ENCODE measurements around the gene TJP1. TPM values are rescaled to one million over a fixed set of nuclear protein-coding genes. Genes with fewer than 3 reads are reported as not detected.
"Not testable (repeated sequence)": the region's sequence is repeated elsewhere in the genome, so short reads cannot be mapped to it uniquely, and the experiment has no call there.

The TJP1 gene
- total RNA-seq, 1 donor from 2014 or later: 0.44 TPM

- no peak for ATAC-seq (ENCODE audit: low read depth)
- intact Hi-C loops (cut with micrococcal nuclease): no loop called here
- POLR2A ChIA-PET: no interaction called here
These were observed 156.7 kb downstream of the TJP1 start for GRCh38 chr15:29665444-29666003.

DNA sequence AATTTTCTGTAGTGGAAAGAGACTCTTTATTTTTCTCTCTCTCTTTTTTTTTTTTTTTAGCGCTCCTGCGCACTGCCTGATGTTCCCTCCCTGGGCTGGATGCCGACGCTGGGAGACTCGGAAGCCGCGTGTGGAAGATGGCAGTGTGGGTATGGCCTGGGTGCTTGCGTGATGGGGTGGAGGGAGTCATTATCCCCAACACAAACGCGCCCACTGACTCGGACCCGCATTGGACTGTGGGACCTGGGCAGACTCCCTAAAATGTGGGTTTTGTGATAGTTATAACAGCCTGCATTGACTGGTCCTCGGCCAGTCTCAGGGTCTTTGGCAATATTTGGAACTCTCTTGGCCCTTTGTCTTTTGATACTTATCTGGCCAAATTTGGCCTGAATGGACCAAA lies 157.9 kb downstream of the TJP1 start:
- intact Hi-C loops (cut with micrococcal nuclease): no loop called here
- no peak for ATAC-seq (ENCODE audit: low read depth)
- CTCF ChIA-PET: no interaction called here

More at GRCh38 chr15:29665444-29666003, 156.7 kb downstream of the TJP1 start:
- H3K4me3 Mint-ChIP-seq: no peak overlapping the region
- no peaks in the 10 kb centered on the region for H3K9me3 Mint-ChIP-seq
- peaks cover 6% of the 10 kb centered on the region for H3K27me3 Mint-ChIP-seq
- CTCF ChIA-PET: no interaction called here
- DNase-seq: no peak
- H3K36me3 Mint-ChIP-seq (ENCODE audit: low read depth): no peaks in the 10 kb centered on the region
- no peak for TF ChIP-seq CTCF (IDR thresholded peaks at IDR 0.05)
- no peaks in the 10 kb centered on the region for H3K4me1 Mint-ChIP-seq
- no peak overlapping the region for H3K27ac Mint-ChIP-seq

DNA sequence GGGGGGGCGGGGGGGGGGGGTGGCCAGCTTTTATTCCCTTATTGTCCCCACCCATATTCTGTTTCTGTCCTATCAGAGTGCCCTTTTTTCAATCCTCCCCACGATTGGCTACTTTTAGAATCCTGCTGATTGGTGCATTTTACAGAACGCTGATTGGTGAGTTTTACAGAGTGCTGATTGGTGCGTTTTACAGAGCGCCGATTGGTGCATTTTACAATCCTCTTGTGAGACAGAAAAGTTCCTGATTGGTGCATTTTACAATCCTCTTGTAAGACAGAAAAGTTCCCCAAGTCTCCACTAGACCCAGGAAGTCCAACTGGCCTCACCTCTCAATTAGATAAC lies 164.8 kb downstream of the TJP1 start:
- H3K4me1 Mint-ChIP-seq; H3K9me3 Mint-ChIP-seq; H3K4me3 Mint-ChIP-seq; H3K27me3 Mint-ChIP-seq; POLR2A ChIA-PET; H3K36me3 Mint-ChIP-seq (ENCODE audit: low read depth); ATAC-seq (ENCODE audit: low read depth); H3K27ac Mint-ChIP-seq; DNase-seq; CTCF ChIA-PET; intact Hi-C loops (cut with micrococcal nuclease): not testable (repeated sequence)

More for the DNA sequence above, 157.9 kb downstream of the TJP1 start:
- Mint-ChIP-seq H3K36me3 (ENCODE audit: low read depth) (no peaks in the 10 kb centered on the region), H3K4me1 (no peaks in the 10 kb centered on the region), H3K4me3 (no peak overlapping the region), H3K9me3 (no peaks in the 10 kb centered on the region), H3K27ac (no peak overlapping the region), H3K27me3 (peaks cover 6% of the 10 kb centered on the region)
- DNase-seq: no peak
- POLR2A ChIA-PET: no interaction called here
- no peak for TF ChIP-seq CTCF (IDR thresholded peaks at IDR 0.05)

DNA sequence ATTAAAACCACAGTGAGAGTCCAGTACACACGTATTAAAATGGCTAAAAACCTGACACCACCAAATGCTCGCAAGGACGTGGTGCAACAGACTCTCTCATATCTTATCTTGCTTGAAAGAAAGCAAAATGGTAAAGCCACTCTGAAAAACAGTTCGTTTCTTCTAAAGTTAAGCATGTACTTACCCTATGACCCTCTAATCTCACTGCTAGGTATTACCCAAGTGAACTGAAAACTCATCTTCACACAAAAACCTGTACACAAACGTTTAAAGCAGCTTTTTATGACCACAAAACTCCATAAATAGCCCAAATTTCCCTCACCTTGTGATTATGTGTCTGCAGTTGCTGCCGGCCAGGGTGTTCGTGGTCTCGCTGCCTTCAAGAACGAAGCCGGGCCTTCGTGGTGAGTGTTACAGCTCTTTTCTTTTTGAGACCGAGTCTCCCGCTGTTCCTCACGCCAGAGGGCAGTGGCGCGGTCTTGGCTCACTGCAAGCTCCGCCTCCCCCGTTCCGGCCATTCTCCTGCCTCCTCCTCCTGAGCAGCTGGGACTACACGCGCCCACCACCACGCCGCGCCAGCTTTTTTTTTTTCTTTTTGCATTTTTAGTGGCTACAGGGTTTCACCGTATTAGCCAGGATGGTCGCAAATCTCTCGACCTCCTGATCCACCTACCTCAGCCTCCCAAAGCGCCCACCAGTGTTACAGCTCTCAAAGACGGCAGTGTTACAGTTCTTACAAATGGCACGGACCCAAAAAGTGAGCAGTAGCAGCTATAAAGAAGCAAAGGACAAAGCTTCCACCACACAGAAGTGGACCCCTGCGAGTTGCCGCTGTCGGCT lies 165.4 kb downstream of the TJP1 start:
- Mint-ChIP-seq H3K9me3 (peaks cover 4% of the 10 kb centered on the region), H3K27me3 (no peaks in the 10 kb centered on the region), H3K4me3 (no peak overlapping the region), H3K36me3 (ENCODE audit: low read depth) (no peaks in the 10 kb centered on the region), H3K4me1 (no peaks in the 10 kb centered on the region), H3K27ac (no peak overlapping the region)
- ATAC-seq (ENCODE audit: low read depth): no peak
- no peak for TF ChIP-seq CTCF (IDR thresholded peaks at IDR 0.05)
- ChIA-PET CTCF (no interaction called here), POLR2A (no interaction called here)
- no peak for DNase-seq
- intact Hi-C loops (cut with micrococcal nuclease): no loop called here

DNA sequence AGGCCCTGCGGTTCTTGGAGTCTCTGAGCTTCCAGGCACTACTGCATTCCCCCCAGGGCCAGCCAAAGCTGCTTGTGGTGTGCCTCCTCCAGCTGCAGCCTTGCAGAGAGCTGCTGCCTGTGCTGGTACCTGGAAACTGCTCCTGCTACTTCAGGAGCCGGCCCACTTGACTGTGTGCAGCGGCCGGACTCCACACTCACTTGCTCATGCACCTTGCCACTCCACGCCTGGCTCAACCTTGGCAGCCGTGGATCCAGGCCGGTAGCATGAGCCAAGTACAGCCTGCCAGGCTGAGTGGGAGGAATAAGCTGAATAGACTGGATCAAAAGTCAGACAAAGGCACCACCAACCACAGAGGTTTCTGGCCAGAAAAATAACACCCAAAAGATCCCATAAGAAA lies 169.7 kb downstream of the TJP1 start:
- peaks cover 4% of the 10 kb centered on the region for H3K9me3 Mint-ChIP-seq
- H3K36me3 Mint-ChIP-seq (ENCODE audit: low read depth): no peaks in the 10 kb centered on the region
- ATAC-seq (ENCODE audit: low read depth): no peak
- no peak for TF ChIP-seq CTCF (IDR thresholded peaks at IDR 0.05)
- ChIA-PET POLR2A (no interaction called here), CTCF (no interaction called here)
- DNase-seq: no peak
- no peaks in the 10 kb centered on the region for H3K4me1 Mint-ChIP-seq
- no peak overlapping the region for H3K4me3 Mint-ChIP-seq
- no peaks in the 10 kb centered on the region for H3K27me3 Mint-ChIP-seq
- no peak overlapping the region for H3K27ac Mint-ChIP-seq
- intact Hi-C loops (cut with micrococcal nuclease): no loop called here

Measured in activated B cell treated with CpG ODN at 0.5 μM for 24 hours (primary cell).